Hepatic stellate cell (primary cell): ENCODE data around the gene MCM9.

Source experiments
- DNase-seq: peaks from one replicate; pipeline ENCODE4 v3.0.0; 2011; ENCODE audit warnings: low spot score

Gene MCM9

DNA sequence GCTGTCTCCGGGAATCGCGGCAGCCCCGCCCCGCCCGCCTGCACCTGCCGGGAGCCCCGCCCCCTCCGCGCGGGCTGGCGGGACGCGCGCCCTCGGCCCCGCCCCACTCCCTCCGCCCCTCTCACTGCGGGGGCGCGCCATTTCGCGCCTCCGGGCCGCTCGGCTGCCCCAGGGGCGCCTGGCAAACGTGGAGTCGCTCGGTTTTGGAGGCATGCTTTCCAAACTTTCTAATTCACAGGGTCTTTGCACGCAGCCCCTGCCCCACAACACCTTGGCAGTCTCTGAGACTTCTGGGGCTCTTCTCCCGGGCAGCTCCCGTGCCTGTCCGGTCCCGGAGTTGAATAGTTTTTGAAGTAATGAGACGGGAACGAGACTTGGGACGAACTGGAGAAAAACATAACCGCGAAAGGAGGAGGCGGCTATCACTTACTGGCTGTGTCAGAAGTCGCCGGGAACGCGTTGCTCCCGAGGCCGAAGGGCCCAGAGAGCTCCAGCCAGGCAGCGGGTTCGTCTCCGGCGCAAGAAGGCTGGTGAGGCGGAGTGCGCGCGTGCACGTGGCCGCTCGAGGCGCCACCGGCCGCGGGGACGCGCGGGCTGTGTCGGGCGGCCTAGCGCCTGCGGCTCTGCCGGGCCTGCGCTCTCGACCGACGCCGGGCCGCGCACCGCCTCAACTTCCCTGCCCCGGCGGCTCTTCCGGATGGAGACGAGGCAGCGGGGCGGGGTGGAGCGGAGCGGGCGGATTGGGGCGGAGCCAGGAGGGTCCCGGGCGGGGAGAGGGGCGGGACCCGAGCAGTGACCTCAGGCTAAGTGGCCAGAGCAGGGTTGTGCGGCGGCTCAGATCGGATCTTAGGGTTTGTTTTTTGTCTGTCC, at the start of gene MCM9:
MCM9 (minus strand) TSS at position 699 of the 870 bp plus-strand sequence. CDS start 3,436 bp downstream, outside the sequence.
- DNase-seq, result peak; percentile 82

GRCh38 chr6:118984342-118984741, 49.4 kb upstream of the MCM9 start:
- DNase-seq, result no peak

DNA sequence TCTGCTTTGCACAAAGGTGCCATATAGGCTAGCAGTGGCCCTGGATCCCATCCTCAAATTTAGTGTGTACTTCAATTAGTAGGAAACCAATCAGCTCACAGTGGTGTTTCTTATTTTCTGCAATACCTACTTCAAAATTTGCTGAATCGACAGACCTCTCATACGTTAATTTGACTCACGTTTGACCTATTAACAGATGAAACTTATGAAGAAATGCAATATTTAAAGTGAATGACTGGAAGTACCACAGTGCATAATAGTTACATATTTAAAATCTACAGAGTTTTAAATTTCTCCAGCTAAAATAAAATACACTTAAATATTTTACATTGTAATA, 47.6 kb upstream of the MCM9 start:
- DNase-seq, result no peak

- DNase-seq, result no peak
Measured at GRCh38 chr6:118981884-118982574, 47.1 kb upstream of the MCM9 start.

DNA sequence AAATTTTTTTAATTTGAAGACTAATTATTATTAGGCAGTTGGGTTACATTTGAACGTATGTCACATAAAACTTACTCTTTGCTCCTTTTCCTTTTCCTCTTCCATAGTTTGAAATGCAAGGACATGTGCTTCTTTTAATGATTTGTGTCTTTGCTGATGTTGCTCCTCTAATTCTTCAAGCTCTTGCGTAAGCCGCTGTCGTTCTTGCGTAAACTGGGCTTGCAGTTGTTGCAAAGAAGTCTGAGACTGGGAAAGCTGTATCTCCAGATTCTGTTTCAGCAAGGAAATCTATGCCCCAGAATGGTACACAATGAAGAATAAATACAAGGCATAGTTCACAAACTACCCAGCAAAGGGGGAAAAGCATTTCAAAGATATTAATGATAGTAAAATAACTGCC, 45.1 kb upstream of the MCM9 start:
- no peak for DNase-seq

DNA sequence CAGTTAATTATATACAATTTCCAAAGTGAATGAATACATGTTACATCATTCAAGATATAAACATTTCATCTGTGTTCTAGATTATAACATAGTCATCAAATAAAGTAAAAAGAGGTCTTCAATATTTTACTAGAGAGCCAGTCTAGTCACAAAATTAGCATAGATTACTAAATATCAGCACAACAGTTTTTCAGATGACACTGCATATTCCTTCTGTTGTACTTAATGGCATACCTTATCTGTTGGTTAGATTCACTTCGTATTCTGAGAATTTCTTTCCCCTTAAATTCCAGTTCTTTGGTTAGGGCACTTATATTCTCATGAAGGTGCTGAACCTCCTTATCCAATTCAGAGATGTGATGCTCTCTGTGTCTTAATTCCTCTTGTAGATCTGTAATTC, 39.8 kb upstream of the MCM9 start:
- no peak for DNase-seq

- DNase-seq, result no peak
Measured at GRCh38 chr6:118971682-118972081, 36.7 kb upstream of the MCM9 start.

DNA sequence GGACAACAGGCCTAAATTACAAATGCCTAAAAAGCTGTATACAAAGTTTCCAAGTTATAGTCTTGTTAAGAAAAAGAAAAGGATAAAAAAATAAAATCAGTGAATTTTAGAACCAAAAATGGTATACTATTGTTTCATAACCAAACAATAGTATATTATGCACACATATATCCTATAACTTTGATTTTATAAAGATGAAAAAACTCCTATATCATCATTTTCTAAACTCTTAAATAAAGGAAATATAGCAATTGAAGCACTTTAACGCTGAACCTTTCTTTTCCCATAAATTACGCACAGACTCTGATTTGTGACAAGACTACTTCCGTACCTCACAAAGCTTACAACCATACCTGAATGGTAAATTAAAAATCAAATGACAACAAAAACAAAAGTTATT, 35.9 kb upstream of the MCM9 start:
- DNase-seq, result no peak

DNA sequence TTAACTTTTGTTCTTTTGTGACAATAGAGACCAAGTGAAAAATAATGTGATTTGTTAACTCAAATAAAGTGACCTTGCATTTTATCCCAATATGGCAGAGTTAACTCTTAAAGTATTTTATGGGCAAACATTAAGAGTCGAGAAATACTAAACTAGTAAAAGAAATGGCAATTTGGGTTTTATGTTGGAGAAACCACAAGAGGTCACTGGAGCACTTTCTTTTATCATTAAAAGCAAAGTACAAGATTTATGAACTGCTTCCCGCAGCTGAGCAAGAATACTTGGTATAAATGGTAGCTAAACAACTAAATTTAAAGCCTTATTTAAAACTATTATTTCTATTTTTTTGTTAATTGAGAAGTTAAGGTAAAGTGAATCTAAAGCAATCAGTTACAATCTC, 33.5 kb upstream of the MCM9 start:
- DNase-seq, result no peak

- DNase-seq, result no peak
Measured at GRCh38 chr6:118967239-118967638, 32.3 kb upstream of the MCM9 start.

GRCh38 chr6:118965843-118966370, 30.9 kb upstream of the MCM9 start:
- no peak for DNase-seq

- no peak for DNase-seq
Measured at GRCh38 chr6:118965371-118965770, 30.4 kb upstream of the MCM9 start.

DNA sequence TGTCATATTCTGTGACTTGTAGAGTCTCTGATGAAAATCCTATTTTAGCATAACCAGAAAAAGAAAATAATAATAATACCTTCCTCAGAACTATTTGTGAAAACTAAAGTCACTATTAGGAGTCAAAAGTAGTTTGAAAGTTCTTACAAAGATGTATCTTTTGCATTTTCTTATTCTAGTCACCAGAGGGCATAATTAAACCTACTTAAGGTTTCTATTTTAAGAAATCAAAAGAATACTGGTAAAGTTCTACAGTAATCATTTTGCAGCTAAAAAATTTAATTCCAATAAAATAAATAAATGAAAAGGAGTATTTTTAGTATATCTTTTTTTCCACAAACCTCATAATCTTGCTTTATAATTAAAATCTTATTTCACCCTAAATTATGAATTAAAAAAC, 28.0 kb upstream of the MCM9 start:
- DNase-seq, result no peak

- DNase-seq, result no peak
Measured at GRCh38 chr6:118959903-118960302, 24.9 kb upstream of the MCM9 start.

DNA sequence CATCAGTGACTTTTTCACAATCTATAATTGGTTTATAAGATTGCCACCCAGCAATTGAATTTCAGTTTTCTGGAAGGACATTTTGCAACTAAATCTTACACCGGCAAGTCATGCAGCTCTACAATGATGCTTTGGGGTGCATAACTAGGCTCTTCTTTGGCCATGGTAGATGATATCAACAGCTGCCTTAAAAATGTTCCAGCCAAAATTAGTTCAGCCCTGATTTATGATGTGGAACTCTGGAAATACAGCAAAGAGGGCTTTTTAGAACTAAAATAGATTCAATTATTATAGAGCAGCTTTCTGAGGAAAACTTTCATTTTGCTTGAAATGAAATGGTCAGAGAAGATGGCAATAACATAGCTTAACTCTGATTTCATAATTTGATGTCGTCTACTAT, 18.4 kb upstream of the MCM9 start:
- no peak for DNase-seq

- DNase-seq, result no peak
Measured at GRCh38 chr6:118952683-118953082, 17.7 kb upstream of the MCM9 start.

GRCh38 chr6:118945217-118945616, 10.3 kb upstream of the MCM9 start:
- no peak for DNase-seq

DNA sequence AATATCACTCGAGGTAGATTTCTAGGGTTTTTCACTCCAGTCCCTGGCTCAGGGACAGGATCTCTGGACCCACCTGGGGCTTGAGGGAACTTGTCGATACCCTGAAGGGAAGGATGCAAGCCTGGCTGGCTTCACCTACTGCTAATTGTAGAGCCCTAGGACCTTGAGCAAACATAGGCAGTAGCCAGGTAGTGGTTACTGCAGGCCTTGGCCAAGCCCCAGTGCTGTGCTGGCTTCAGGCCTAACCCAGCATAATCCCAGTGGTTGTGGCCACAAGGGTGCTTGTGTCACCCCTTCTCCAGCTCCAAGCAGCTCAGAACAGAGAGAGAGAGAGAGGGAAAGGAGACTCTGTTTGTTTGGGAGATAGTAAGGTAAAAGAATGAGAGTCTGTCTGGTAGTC, 5.8 kb upstream of the MCM9 start:
- no peak for DNase-seq

DNA sequence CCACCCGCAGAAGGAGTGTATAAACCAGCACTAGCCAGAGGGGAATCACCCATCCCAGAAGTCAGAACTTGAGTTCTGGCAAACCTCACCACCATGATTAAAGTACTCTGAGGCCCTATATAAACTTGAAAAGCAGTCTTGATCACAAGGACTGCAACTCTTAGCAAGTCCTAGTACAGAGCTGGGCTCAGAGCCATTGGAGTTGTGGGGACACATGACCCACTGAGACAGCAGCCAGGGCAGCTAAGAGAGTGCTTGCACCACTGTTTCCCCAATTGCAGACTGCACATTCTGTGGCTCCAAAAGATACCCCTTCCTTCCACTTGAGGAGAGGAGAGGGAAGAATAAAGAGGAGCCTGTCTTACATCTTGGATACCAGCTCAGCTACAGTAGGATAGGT, 4.7 kb upstream of the MCM9 start:
- DNase-seq, result no peak

DNA sequence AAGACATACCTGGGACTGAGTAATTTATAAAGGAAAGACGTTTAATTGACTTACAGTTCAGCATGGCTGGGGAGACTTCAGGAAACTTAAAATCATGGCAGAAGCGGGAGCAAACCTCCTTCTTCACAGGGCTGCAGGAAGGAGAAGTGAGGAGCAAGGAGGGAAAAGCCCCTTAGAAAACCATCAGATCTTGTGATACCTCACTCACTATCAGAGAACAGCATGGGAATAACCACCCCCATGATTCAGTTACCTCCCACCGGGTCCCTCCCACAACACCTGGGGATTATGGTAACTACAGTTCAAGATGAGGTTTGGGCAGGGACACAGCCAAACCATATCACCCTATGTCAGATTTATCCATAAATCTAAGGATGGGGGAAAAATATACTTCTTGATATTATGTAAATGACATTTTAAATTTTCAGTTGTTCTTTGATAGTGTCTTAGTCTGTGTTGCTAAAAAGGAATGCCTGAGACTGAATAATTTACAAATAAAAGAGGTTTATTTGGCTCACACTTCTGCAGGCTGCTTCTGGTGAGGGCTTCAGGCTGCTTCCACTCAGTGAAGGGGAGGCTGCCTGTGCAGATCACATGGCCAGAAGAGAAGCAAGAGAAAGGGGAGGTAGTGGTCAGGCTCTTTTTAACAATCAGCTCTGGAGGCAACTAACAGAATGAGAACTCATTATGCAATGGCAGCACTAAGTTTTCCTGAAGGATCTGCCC, 1.2 kb upstream of the MCM9 start:
- DNase-seq, result no peak

GRCh38 chr6:118935331-118935668, 341 bp upstream of the MCM9 start:
- DNase-seq, result no peak

DNA sequence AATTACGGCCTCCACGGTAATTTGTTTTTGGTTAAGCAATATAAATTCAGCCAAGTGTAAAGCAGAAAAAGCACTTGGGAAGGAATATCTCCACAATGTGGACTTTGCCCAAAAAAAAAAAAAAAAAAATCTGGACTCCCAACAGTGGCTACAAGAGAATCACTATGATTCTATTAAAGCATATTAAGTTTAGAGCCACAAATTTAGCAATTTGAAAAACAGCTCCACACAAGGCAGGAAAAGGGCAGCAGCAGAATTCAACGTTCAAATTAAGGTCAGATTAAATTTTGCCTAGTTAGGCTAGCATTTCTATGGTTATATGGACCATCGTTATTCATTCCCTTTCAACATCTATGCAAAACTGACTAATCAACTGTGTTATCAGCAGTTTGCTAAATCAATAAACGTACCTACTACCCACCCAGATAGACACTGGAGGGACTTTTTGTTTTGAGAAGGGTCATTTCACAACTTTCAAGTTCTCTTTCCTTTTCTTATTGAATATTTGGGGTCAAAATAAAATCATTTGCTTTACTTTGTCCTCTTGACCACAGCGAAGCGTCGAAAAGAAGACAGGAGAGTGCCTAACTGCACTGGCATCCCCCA, 1.0 kb downstream of the MCM9 start:
- no peak for DNase-seq
